Natural killer cell (primary cell): ENCODE results near the gene OSGIN1. TPM values are rescaled to one million over a fixed set of nuclear protein-coding genes. Genes with fewer than 3 reads are reported as not detected.
A peak's percentile ranks its signal among the peaks of the same experiment; 100 is the strongest.

Experiments
- ATAC-seq, 3 donors: fragments of 150-1000 bp in 2 of 3; fragments of 200-7000 bp in 1 of 3; cut with Tn5 transposase; 1 replicate in 1 of 3; 2 replicates in 2 of 3; pipeline ENCODE4 v1.10.0; 2021; ENCODE audit warnings: mild to moderate bottlenecking in 2 of 3, moderate library complexity in 2 of 3
- DNase-seq, 2 donors: peaks; one replicate each; pipeline versions ENCODE4 v3.0.0 to v3.0.0-alpha.2; 2013 to 2021; ENCODE audit warnings: mixed read lengths in 1 of 2
- H3K27ac ChIP-seq: one replicate; pipeline ENCODE4 v1.5.1; 2013; ENCODE audit warnings: mild to moderate bottlenecking, low read length
- H3K27me3 ChIP-seq: one replicate; pipeline ENCODE4 v1.6.1; 2013; ENCODE audit warnings: low read length; ENCODE audit not compliant: control insufficient read depth, insufficient read depth
- H3K36me3 ChIP-seq: one replicate; pipeline ENCODE4 v1.6.1; 2013; ENCODE audit warnings: low read length; ENCODE audit not compliant: control insufficient read depth, insufficient read depth
- H3K4me1 ChIP-seq: one replicate; pipeline ENCODE4 v1.6.1; 2013; ENCODE audit warnings: low read length; ENCODE audit not compliant: control insufficient read depth, insufficient read depth
- H3K4me3 ChIP-seq: one replicate; pipeline ENCODE4 v1.5.1; 2013; ENCODE audit warnings: low read length
- H3K9me3 ChIP-seq: one replicate; pipeline ENCODE4 v1.6.1; 2013; ENCODE audit warnings: low read length; ENCODE audit not compliant: control insufficient read depth, insufficient read depth
- H3K27ac Mint-ChIP-seq, 2 donors: one replicate each; pipeline ENCODE4 v1.8.0; 2022; ENCODE audit warnings: mild to moderate bottlenecking in 2 of 2, mixed read lengths in 2 of 2, moderate library complexity in 1 of 2
- H3K27me3 Mint-ChIP-seq, 2 donors: one replicate each; pipeline ENCODE4 v1.8.0; 2022; ENCODE audit warnings: low read depth in 2 of 2, mixed read lengths in 2 of 2
- H3K36me3 Mint-ChIP-seq: one replicate; pipeline ENCODE4 v1.8.0; 2022; ENCODE audit warnings: mixed read lengths
- H3K4me1 Mint-ChIP-seq, 2 donors: one replicate each; pipeline ENCODE4 v1.8.0; 2022; ENCODE audit warnings: mixed read lengths in 2 of 2
- H3K4me3 Mint-ChIP-seq: one replicate; pipeline ENCODE4 v1.8.0; 2022; ENCODE audit warnings: mild to moderate bottlenecking, moderate library complexity, mixed read lengths
- H3K9me3 Mint-ChIP-seq, 2 donors: one replicate each; pipeline ENCODE4 v1.8.0; 2022; ENCODE audit warnings: mixed read lengths in 2 of 2
- CTCF ChIP-seq: fragments of 200-600 bp; IDR thresholded peaks from one replicate; pipeline ENCODE4 v1.8.0; 2022; ENCODE audit warnings: antibody characterized with exemption
- WGBS: methylation state at CpG from one replicate; pipeline ENCODE4 v1.1.7; 2013; ENCODE audit warnings: missing lambda C conversion rate; ENCODE audit not compliant: insufficient coverage; 5-methylcytosine and 5-hydroxymethylcytosine counted together
- intact Hi-C: fragments of 100-400 bp; cut with micrococcal nuclease; formaldehyde crosslinking; loops from one replicate; pipeline ENCODE4 v1.14.2; 2022
- total RNA-seq, 4 donors: library from RNA; stranded (reverse); fragments of 120-200 nt in 1 of 4; gene quantifications; one replicate each; pipeline versions ENCODE4 v1.2.3 to v1.2.4, GENCODE V29; 2013 to 2022

Gene OSGIN1
- total RNA-seq, 3 donors from 2014 or later (not counting 1 experiment from before 2014, with no cell fraction given): 3.9 to 4.1 (median 4.0) TPM

GRCh38 chr16:83994087-83994486, 41.0 kb downstream of the OSGIN1 start:
- H3K27ac ChIP-seq: no peak overlapping the region
- Mint-ChIP-seq H3K9me3 (no peaks in the 10 kb centered on the region), H3K27me3 (peaks cover 18% of the 10 kb centered on the region in 2 donors), H3K27ac (no peak overlapping the region), H3K36me3 (no peaks in the 10 kb centered on the region), H3K4me3 (no peak overlapping the region), H3K4me1 (no peaks in the 10 kb centered on the region)
- 32% methylated on average over 8 of the region's 8 CpGs for WGBS
- no peaks in the 10 kb centered on the region for H3K27me3 ChIP-seq
- DNase-seq: no peak
- H3K9me3 ChIP-seq: no peaks in the 10 kb centered on the region
- intact Hi-C loops: no loop called here
- no peaks in the 10 kb centered on the region for H3K36me3 ChIP-seq
- no peak for TF ChIP-seq CTCF
- H3K4me1 ChIP-seq: peaks cover 7% of the 10 kb centered on the region
- no peak overlapping the region for H3K4me3 ChIP-seq
- peak in 1 of 3 donors; percentile 48 for ATAC-seq

GRCh38 chr16:83994703-83995102, 41.7 kb downstream of the OSGIN1 start:
- no peaks in the 10 kb centered on the region for H3K27me3 ChIP-seq
- H3K9me3 ChIP-seq: no peaks in the 10 kb centered on the region
- no peak overlapping the region for H3K27ac ChIP-seq
- H3K36me3 ChIP-seq: no peaks in the 10 kb centered on the region
- no peaks in the 10 kb centered on the region for H3K36me3 Mint-ChIP-seq
- ATAC-seq (no peak), DNase-seq (no peak)
- H3K4me3 ChIP-seq: no peak overlapping the region
- H3K4me3 Mint-ChIP-seq: no peak overlapping the region
- WGBS: 69% methylated on average over 13 of the region's 13 CpGs
- TF ChIP-seq CTCF: no peak
- no peak overlapping the region for H3K27ac Mint-ChIP-seq
- H3K9me3 Mint-ChIP-seq: no peaks in the 10 kb centered on the region
- H3K27me3 Mint-ChIP-seq: peaks cover 12 to 13% of the 10 kb centered on the region in 2 donors
- H3K4me1 ChIP-seq: peaks cover 7% of the 10 kb centered on the region
- intact Hi-C loops: no loop called here
- H3K4me1 Mint-ChIP-seq: no peaks in the 10 kb centered on the region

GRCh38 chr16:83995754-83996153, 42.7 kb downstream of the OSGIN1 start:
- H3K27ac Mint-ChIP-seq: no peak overlapping the region
- H3K4me3 ChIP-seq: no peak overlapping the region
- H3K9me3 ChIP-seq: no peaks in the 10 kb centered on the region
- no peaks in the 10 kb centered on the region for H3K9me3 Mint-ChIP-seq
- no peaks in the 10 kb centered on the region for H3K36me3 ChIP-seq
- H3K4me3 Mint-ChIP-seq: no peak overlapping the region
- H3K36me3 Mint-ChIP-seq: no peaks in the 10 kb centered on the region
- DNase-seq: no peak
- intact Hi-C loops: no loop called here
- TF ChIP-seq CTCF: no peak
- WGBS: 5% methylated on average over 20 of the region's 21 CpGs
- no peaks in the 10 kb centered on the region for H3K27me3 ChIP-seq
- no peak for ATAC-seq
- peaks cover 7 to 8% of the 10 kb centered on the region in 2 donors for H3K27me3 Mint-ChIP-seq
- peaks cover 7% of the 10 kb centered on the region for H3K4me1 ChIP-seq
- H3K27ac ChIP-seq: no peak overlapping the region
- H3K4me1 Mint-ChIP-seq: no peaks in the 10 kb centered on the region

GRCh38 chr16:83996481-83997252, 43.6 kb downstream of the OSGIN1 start:
- H3K36me3 ChIP-seq: no peaks in the 10 kb centered on the region
- H3K4me1 Mint-ChIP-seq: no peaks in the 10 kb centered on the region
- peaks cover 7 to 8% of the 10 kb centered on the region in 2 donors for H3K27me3 Mint-ChIP-seq

More at GRCh38 chr16:83996481-83997252, 43.6 kb downstream of the OSGIN1 start:
- WGBS: 83% methylated on average over 15 of the region's 15 CpGs
- no peaks in the 10 kb centered on the region for H3K9me3 Mint-ChIP-seq
- no peak for TF ChIP-seq CTCF
- Histone ChIP-seq H3K4me3 (no peak overlapping the region), H3K4me1 (peaks cover 7% of the 10 kb centered on the region), H3K27me3 (no peaks in the 10 kb centered on the region), H3K9me3 (no peaks in the 10 kb centered on the region), H3K27ac (no peak overlapping the region)
- no peaks in the 10 kb centered on the region for H3K36me3 Mint-ChIP-seq
- intact Hi-C loops: no loop called here
- ATAC-seq (no peak), DNase-seq (no peak)
- H3K4me3 Mint-ChIP-seq: no peak overlapping the region
- no peak overlapping the region for H3K27ac Mint-ChIP-seq
